GM19035 (cell line): ENCODE results near the gene SANBR.

Source experiments
- ATAC-seq: cut with Tn5 transposase; IDR thresholded peaks from one replicate; pipeline ENCODE4 v1.9.1; 2021; ENCODE audit not compliant: unreplicated experiment

SANBR gene

DNA sequence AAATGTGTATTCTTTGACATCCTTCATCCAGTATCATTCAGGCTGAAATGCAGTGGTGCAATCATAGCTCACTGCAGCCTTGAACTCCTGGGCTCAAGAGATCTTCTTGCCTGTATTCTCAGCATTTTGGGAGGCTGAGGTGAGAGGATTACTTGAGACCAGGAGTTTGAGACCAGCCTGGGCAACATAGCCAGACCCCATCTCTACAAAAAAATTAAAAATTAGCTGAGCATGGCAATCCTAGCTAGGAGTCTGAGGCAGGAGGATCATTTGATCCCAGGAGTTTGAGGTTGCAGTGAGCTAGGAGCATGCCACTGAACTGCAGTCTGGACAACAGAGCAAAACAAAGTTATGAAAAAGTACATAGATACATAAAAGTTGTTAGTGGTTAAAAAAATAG lies 24.1 kb downstream of the SANBR start:
- ATAC-seq = no peak

DNA sequence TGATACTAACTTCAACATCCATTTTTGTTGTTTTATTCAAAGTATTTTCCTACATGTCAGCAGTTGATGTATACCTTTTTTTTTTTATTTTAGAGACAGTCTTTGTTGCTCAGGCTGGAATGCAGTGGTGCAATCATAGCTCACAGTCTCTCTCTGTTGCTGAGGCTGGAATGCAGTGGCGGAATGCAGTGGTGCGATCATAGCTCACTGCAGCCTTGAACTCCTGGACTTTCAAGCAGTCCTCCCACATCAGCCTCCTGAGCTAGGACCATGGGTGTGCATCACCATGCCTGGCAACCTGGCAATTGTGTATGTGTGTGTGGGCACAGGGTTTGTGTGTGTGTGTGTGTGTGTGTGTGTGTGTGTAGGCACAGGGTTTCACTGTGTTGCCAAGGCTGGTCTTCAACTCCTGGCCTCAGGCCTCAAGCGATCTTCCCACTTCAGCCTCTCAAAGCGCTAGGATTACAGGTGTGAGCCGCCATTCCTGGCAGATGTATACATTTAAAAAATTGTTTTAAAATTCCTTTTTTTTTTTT lies 24.8 kb downstream of the SANBR start:
- no peak for ATAC-seq

DNA sequence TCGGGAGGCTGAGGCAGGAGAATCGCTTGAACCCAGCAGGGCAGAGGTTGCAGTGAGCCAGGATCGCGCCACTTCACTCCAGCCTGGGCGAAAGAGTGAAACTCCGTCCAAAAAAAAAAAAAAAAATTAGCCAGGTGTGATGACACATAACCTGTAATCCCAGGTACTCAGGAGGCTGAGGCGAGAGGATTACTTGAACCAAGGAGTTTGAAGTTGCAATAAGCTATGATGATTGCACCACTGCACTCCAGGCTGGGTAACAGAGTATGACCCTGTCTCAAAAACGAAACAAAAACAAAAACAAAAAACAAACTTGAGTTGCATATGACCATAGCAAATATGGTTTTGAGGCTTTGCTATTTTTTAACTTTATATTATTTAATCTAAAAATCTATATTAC lies 25.8 kb downstream of the SANBR start:
- ATAC-seq = no peak

DNA sequence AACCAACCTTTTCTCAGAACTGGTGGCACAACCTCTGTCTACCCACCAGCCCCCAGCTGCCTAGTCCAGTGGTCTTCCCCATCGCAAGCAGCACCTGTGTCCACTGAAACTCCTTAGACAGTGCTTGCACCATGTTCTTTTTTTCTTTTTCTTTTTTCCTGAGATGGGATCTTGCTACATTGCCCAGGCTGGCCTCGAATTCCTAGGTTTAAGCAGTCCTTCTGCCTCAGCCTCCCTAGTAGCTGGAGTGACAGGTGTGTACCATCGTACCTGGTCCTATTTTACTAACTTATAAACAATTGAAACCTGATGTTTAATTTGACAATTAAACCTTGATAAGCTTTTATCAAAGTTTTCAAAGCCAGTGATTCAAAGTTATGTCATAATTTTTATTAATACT lies 30.8 kb downstream of the SANBR start:
- ATAC-seq = no peak

DNA sequence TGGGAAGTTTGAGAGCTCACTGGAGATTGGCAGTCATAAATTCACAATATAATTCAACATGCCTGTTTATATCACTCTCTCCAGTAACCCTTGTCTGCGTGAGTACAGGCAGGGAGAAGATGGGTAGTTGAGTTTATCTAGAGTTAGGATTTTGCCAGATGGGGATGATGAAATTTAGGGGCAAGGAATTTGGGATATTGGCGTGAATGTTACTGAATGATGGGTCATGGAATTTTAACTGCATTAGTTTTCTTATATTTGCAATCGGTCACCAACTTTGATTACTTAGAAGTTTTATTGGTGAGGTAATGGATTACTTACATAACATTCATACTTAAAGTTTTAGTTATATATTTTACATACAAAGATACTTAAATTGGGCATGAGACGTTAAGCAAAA lies 35.1 kb downstream of the SANBR start:
- no peak for ATAC-seq

DNA sequence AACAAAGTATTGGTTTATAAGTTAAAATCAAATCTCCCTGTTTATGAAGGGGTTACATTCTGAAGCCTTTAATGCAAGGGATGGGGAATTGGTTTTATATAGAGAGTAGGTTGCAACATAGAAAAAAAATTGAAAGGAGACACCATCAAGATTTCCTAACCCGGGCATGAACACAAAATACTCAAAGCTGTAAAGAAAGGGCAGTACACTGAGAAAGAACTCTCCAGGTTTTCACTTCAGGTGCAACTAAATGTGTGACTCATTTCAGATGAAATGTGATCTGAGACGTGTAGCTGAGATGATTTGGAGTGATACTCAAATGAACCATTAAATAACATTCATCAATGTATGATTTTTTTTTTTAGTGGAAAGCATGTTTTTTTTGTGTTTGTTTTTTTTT lies 43.6 kb downstream of the SANBR start:
- no peak for ATAC-seq

DNA sequence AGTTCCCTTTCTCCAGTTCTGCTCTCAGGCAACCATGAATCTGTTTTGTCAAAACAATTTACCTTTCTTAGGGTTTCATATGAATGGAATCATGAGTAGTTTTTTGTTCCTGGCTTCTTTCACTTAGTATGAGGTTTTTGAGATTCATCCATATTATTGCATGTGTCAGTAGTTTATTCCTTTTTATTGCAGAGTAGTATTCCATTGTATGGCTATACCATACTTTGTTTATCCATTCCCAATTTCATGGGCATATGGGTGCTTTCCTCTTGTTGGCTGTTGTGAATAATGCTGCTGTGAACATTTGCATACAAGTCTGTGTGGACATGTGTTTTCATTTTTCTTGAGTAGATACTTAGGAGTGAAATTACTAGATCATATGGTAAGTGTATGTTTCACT lies 46.0 kb downstream of the SANBR start:
- ATAC-seq = no peak

DNA sequence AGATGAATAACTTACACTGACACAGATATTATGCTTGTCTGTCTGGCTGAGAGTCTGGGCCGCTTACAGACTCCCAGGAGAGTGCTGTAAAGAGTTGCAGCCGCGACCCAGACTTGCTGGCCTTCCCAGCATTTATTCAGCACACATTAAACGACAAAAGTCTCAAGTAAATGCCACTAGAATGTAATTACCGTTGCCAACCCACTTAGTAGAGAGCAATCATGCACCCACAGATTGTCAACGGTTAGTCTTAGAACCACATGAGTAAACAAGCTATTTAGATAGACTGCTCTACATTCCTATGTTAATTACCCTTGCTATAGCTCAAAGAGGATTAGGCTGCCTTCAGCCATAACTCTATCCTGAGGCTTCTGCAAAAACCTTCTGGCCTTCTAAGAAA lies 48.5 kb downstream of the SANBR start:
- no peak for ATAC-seq
